ENCODE measurements around the gene ANKDD1B.

ANKDD1B gene

DNA sequence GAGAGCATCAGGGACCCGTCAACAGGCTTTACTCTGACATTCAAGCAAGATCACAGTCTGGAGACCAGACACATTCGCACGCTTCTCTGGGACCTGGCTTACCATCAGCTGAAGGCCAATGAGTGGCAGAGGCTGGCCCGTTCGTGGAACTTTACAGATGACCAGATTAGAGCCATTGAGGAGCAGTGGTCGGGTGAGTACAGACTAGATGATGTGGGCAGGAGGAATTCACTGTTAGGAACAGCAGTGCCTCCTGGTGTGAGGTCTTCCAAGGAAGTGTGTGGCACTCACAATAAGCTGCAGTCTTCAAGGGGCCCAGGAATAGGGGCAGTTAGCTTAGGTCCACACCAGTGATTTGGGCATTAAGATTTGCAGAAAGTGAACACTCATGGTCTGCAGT is 55.5 kb downstream of the ANKDD1B start:
- Histone ChIP-seq H3F3A (ENCODE audit: insufficient read depth) (no peaks in the 10 kb centered on the region), H3K27me3 (ENCODE audit: low read length) (no peaks in the 10 kb centered on the region), H3K4me3 (ENCODE audit: insufficient read depth, low read length, poor library complexity, severe bottlenecking) (no peak overlapping the region), H2AFZ (ENCODE audit: low read depth, low read length, severe bottlenecking) (no peak overlapping the region), H3K36me3 (ENCODE audit: low read length) (no peaks in the 10 kb centered on the region), H3K27ac (ENCODE audit: low read depth, low read length) (no peak overlapping the region), H3K4me2 (ENCODE audit: low read depth, low read length, poor library complexity, severe bottlenecking) (no peak overlapping the region), H4K20me1 (ENCODE audit: low read depth, low read length) (no peaks in the 10 kb centered on the region), H3K79me2 (ENCODE audit: insufficient read depth, low read length) (no peaks in the 10 kb centered on the region), H3K9me3 (ENCODE audit: insufficient read depth, low read length) (no peaks in the 10 kb centered on the region), H3K9ac (ENCODE audit: low read length) (no peak overlapping the region), H3K9me2 (replicated peaks; ENCODE audit: insufficient read depth, low read length) (no peaks in the 10 kb centered on the region)
- TF ChIP-seq EZH2phosphoT487 (conservative IDR thresholded peaks at IDR 0.05; ENCODE audit: low read length) (no peak), CTCF (IDR thresholded peaks at IDR 0.05; ENCODE audit: insufficient read depth, low read length, poor library complexity, severe bottlenecking) (no peak)

DNA sequence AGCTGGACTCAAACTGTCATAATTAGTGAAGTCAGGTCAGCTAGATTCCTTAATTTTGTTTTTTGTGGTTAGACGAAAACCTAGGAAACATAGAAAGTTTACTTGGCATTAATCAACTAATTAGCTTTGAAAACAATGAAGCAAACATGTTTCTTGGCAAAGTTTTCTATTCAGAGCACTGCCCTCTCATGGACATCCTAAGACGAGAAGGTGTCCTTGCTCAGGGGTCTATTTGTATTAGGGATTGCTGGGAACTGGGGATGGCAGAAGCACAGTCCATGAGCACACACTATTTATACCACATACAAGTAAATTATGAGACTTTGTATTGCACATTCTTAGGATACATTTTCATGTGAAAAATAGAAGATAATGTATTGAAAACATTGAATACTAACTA is 56.3 kb downstream of the ANKDD1B start:
- H3K9me2 ChIP-seq (replicated peaks; ENCODE audit: insufficient read depth, low read length), result no peaks in the 10 kb centered on the region
- no peak overlapping the region for H2AFZ ChIP-seq (ENCODE audit: low read depth, low read length, severe bottlenecking)
- no peaks in the 10 kb centered on the region for H3K79me2 ChIP-seq (ENCODE audit: insufficient read depth, low read length)
- no peak for TF ChIP-seq CTCF (IDR thresholded peaks at IDR 0.05; ENCODE audit: insufficient read depth, low read length, poor library complexity, severe bottlenecking)
- TF ChIP-seq EZH2phosphoT487 (conservative IDR thresholded peaks at IDR 0.05; ENCODE audit: low read length), result no peak
- no peaks in the 10 kb centered on the region for H3F3A ChIP-seq (ENCODE audit: insufficient read depth)
- H3K27ac ChIP-seq (ENCODE audit: low read depth, low read length), result no peak overlapping the region
- no peak overlapping the region for H3K4me2 ChIP-seq (ENCODE audit: low read depth, low read length, poor library complexity, severe bottlenecking)
- H4K20me1 ChIP-seq (ENCODE audit: low read depth, low read length), result no peaks in the 10 kb centered on the region
- no peak overlapping the region for H3K4me3 ChIP-seq (ENCODE audit: insufficient read depth, low read length, poor library complexity, severe bottlenecking)
- no peak overlapping the region for H3K9ac ChIP-seq (ENCODE audit: low read length)
- H3K36me3 ChIP-seq (ENCODE audit: low read length), result no peaks in the 10 kb centered on the region
- no peaks in the 10 kb centered on the region for H3K9me3 ChIP-seq (ENCODE audit: insufficient read depth, low read length)
- H3K27me3 ChIP-seq (ENCODE audit: low read length), result no peaks in the 10 kb centered on the region

DNA sequence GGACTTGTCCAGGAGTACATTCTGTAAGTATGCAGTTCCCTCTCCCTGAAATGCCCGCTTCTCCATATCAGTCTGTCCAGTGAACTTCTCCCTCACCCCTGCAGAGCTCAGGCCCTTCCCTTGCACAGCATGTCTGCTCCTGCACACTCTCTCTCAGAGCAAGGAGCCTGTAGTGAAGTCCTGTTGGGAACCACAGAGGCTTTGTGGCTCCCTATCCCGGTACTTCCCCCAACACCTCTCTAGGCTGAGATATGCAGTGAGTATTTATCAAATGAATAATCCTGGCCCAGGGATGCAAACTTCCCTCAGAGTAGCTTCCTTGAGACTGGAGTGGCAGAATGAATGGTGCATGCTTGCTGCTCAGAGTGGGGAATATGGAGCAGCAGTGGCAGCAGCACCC is 57.2 kb downstream of the ANKDD1B start:
- Histone ChIP-seq H3K79me2 (ENCODE audit: insufficient read depth, low read length) (no peaks in the 10 kb centered on the region), H3K9me3 (ENCODE audit: insufficient read depth, low read length) (no peaks in the 10 kb centered on the region), H3K9ac (ENCODE audit: low read length) (no peak overlapping the region), H3K36me3 (ENCODE audit: low read length) (0 out of 2 replicates have a peak, but pooled peaks cover 4% of the 10 kb centered on the region), H3K4me3 (ENCODE audit: insufficient read depth, low read length, poor library complexity, severe bottlenecking) (no peak overlapping the region), H2AFZ (ENCODE audit: low read depth, low read length, severe bottlenecking) (no peak overlapping the region), H3K27ac (ENCODE audit: low read depth, low read length) (no peak overlapping the region), H3K9me2 (replicated peaks; ENCODE audit: insufficient read depth, low read length) (no peaks in the 10 kb centered on the region), H4K20me1 (ENCODE audit: low read depth, low read length) (no peaks in the 10 kb centered on the region), H3F3A (ENCODE audit: insufficient read depth) (no peaks in the 10 kb centered on the region), H3K4me2 (ENCODE audit: low read depth, low read length, poor library complexity, severe bottlenecking) (no peak overlapping the region), H3K27me3 (ENCODE audit: low read length) (no peaks in the 10 kb centered on the region)
- TF ChIP-seq CTCF (IDR thresholded peaks at IDR 0.05; ENCODE audit: insufficient read depth, low read length, poor library complexity, severe bottlenecking) (no peak), EZH2phosphoT487 (conservative IDR thresholded peaks at IDR 0.05; ENCODE audit: low read length) (no peak)

All from SU-DHL-6 (cell line).